ENCODE data around the gene TSBP1. TPM values are rescaled to one million over a fixed set of nuclear protein-coding genes. Genes with fewer than 3 reads are reported as not detected.

The TSBP1 gene
- total RNA-seq, 4 donors from 2014 or later, result not detected

GRCh38 chr6:32387589-32388340 lies 16.1 kb upstream of the TSBP1 start:
- TF ChIP-seq CTCF (IDR thresholded peaks at IDR 0.05), result no peak
- TF ChIP-seq POLR2A (IDR thresholded peaks at IDR 0.05), result no peak
- Histone ChIP-seq H3K36me3 (no peaks in the 10 kb centered on the region), H3K4me1 (peaks cover 0 to 10% (median 0%) of the 10 kb centered on the region in 4 donors), H3K9me3 (no peaks in the 10 kb centered on the region), H3K27me3 (no peaks in the 10 kb centered on the region), H3K4me3 (no peak overlapping the region), H3K27ac (peak overlapping the region in 2 of 4 donors; percentile 13 to 28)
- no peak for DNase-seq

GRCh38 chr6:32386040-32386439 lies 14.3 kb upstream of the TSBP1 start:
- TF ChIP-seq CTCF (IDR thresholded peaks at IDR 0.05), result no peak
- no peak for TF ChIP-seq POLR2A (IDR thresholded peaks at IDR 0.05)
- Histone ChIP-seq H3K36me3 (no peaks in the 10 kb centered on the region), H3K27ac (no peak overlapping the region), H3K9me3 (no peaks in the 10 kb centered on the region), H3K4me1 (peaks cover 0 to 10% (median 0%) of the 10 kb centered on the region in 4 donors), H3K4me3 (no peak overlapping the region), H3K27me3 (no peaks in the 10 kb centered on the region)
- DNase-seq, result no peak

- peaks cover 0 to 10% (median 0%) of the 10 kb centered on the region in 4 donors for H3K4me1 ChIP-seq
- TF ChIP-seq POLR2A (IDR thresholded peaks at IDR 0.05), result no peak
- no peak for TF ChIP-seq CTCF (IDR thresholded peaks at IDR 0.05)
- H3K27ac ChIP-seq, result no peak overlapping the region
- DNase-seq, result no peak
- peaks cover 0 to 3% (median 0%) of the 10 kb centered on the region in 4 donors for H3K9me3 ChIP-seq
- no peak overlapping the region for H3K4me3 ChIP-seq
- H3K36me3 ChIP-seq, result no peaks in the 10 kb centered on the region
- H3K27me3 ChIP-seq, result no peaks in the 10 kb centered on the region
Measured at GRCh38 chr6:32382757-32383420, 11.2 kb upstream of the TSBP1 start.

GRCh38 chr6:32379545-32379944 lies 7.8 kb upstream of the TSBP1 start:
- Histone ChIP-seq H3K9me3 (peaks cover 0 to 3% (median 0%) of the 10 kb centered on the region in 4 donors), H3K27ac (no peak overlapping the region), H3K36me3 (no peaks in the 10 kb centered on the region), H3K4me3 (no peak overlapping the region), H3K4me1 (peaks cover 0 to 8% (median 0%) of the 10 kb centered on the region in 4 donors), H3K27me3 (no peaks in the 10 kb centered on the region)
- TF ChIP-seq CTCF (IDR thresholded peaks at IDR 0.05) (no peak), POLR2A (IDR thresholded peaks at IDR 0.05) (no peak)
- DNase-seq, result no peak

- no peak for DNase-seq
- Histone ChIP-seq H3K36me3 (no peaks in the 10 kb centered on the region), H3K4me3 (no peak overlapping the region), H3K27ac (peak overlapping the region in 1 of 4 donors; percentile 62), H3K9me3 (peaks cover 0 to 3% (median 0%) of the 10 kb centered on the region in 4 donors), H3K4me1 (peaks cover 0 to 8% (median 0%) of the 10 kb centered on the region in 4 donors), H3K27me3 (no peaks in the 10 kb centered on the region)
- TF ChIP-seq POLR2A (IDR thresholded peaks at IDR 0.05), result no peak
- no peak for TF ChIP-seq CTCF (IDR thresholded peaks at IDR 0.05)
Measured at GRCh38 chr6:32375739-32376529, 4.2 kb upstream of the TSBP1 start.
